ENCODE data around the gene TBCEL. TPM values are rescaled to one million over a fixed set of nuclear protein-coding genes. Genes with fewer than 3 reads are reported as not detected.

The TBCEL gene
- total and polyA plus RNA-seq, 4 donors = 6.7 to 41.3 (median 17.4) TPM

GRCh38 chr11:121053244-121053643, 29.3 kb downstream of the TBCEL start:
- Histone ChIP-seq H3K27ac (ENCODE audit: low read depth in 1 of 2, low read length in 2 of 2) (no peak overlapping the region), H3K4me3 (ENCODE audit: low read depth in 1 of 3, low read length in 3 of 3) (no peak overlapping the region), H3K36me3 (ENCODE audit: control insufficient read depth in 4 of 4, insufficient read depth in 3 of 4, low read depth in 1 of 4, low read length in 3 of 4) (peaks cover 0 to 28% (median 20%) of the 10 kb centered on the region in 4 donors), H3K9me3 (ENCODE audit: control insufficient read depth in 4 of 4, low read length in 3 of 4) (no peaks in the 10 kb centered on the region), H3K4me1 (ENCODE audit: control insufficient read depth in 4 of 4, insufficient read depth in 4 of 4, low read length in 3 of 4) (peaks cover 0 to 5% (median 0%) of the 10 kb centered on the region in 4 donors), H3K9ac (ENCODE audit: low read depth in 1 of 2, low read length in 2 of 2) (no peak overlapping the region), H3K27me3 (ENCODE audit: control insufficient read depth in 4 of 4, insufficient read depth in 4 of 4, low read length in 3 of 4) (no peaks in the 10 kb centered on the region)
- WGBS = 97% methylated on average over 4 of the region's 4 CpGs
- DNase-seq (ENCODE audit: low spot score) = no peak
- TF ChIP-seq RAD21 (IDR thresholded peaks at IDR 0.05) (no peak), CTCF (IDR thresholded peaks at IDR 0.05; ENCODE audit: low read depth, low read length, missing input control) (no peak), HNF4G (IDR thresholded peaks at IDR 0.05) (no peak), YY1 (IDR thresholded peaks at IDR 0.05) (no peak), NR2F2 (IDR thresholded peaks at IDR 0.05) (no peak), REST (IDR thresholded peaks at IDR 0.05) (no peak), RXRA (IDR thresholded peaks at IDR 0.05) (no peak), FOXA1 (IDR thresholded peaks at IDR 0.05) (no peak), ZBTB33 (IDR thresholded peaks at IDR 0.05) (no peak), JUND (IDR thresholded peaks at IDR 0.05) (no peak), EGR1 (IDR thresholded peaks at IDR 0.05; ENCODE audit: low read depth in 2 of 2) (no peak), TAF1 (conservative IDR thresholded peaks at IDR 0.05) (no peak), MAX (IDR thresholded peaks at IDR 0.05) (no peak), GABPA (IDR thresholded peaks at IDR 0.05 in 1 of 2, conservative IDR thresholded peaks at IDR 0.05 in 1 of 2) (no peak), SP1 (IDR thresholded peaks at IDR 0.05) (no peak)

- H3K36me3 ChIP-seq (ENCODE audit: control insufficient read depth in 4 of 4, insufficient read depth in 3 of 4, low read depth in 1 of 4, low read length in 3 of 4) = peaks cover 0 to 28% (median 17%) of the 10 kb centered on the region in 4 donors
- no peaks in the 10 kb centered on the region for H3K4me1 ChIP-seq (ENCODE audit: control insufficient read depth in 4 of 4, insufficient read depth in 4 of 4, low read length in 3 of 4)
- no peaks in the 10 kb centered on the region for H3K27me3 ChIP-seq (ENCODE audit: control insufficient read depth in 4 of 4, insufficient read depth in 4 of 4, low read length in 3 of 4)
- no peak for DNase-seq (ENCODE audit: low spot score)
- WGBS = 94% methylated on average over 2 of the region's 2 CpGs
- no peak overlapping the region for H3K9ac ChIP-seq (ENCODE audit: low read depth in 1 of 2, low read length in 2 of 2)
- no peak overlapping the region for H3K4me3 ChIP-seq (ENCODE audit: low read depth in 1 of 3, low read length in 3 of 3)
- TF ChIP-seq EGR1 (IDR thresholded peaks at IDR 0.05; ENCODE audit: low read depth in 2 of 2) = no peak
- no peaks in the 10 kb centered on the region for H3K9me3 ChIP-seq (ENCODE audit: control insufficient read depth in 4 of 4, low read length in 3 of 4)
- no peak overlapping the region for H3K27ac ChIP-seq (ENCODE audit: low read depth in 1 of 2, low read length in 2 of 2)
These were observed 30.4 kb downstream of the TBCEL start for GRCh38 chr11:121054266-121054665.

Measured in liver (tissue), 9 donors.